HG03354 (cell line): ENCODE data around the gene NRP1.

Experiments
- ATAC-seq: cut with Tn5 transposase; IDR thresholded peaks from one replicate; pipeline ENCODE4 v1.9.1; 2021; ENCODE audit warnings: mild to moderate bottlenecking; ENCODE audit not compliant: unreplicated experiment, poor library complexity, severe bottlenecking

Gene NRP1

GRCh38 chr10:33199731-33200232 is 134.7 kb downstream of the NRP1 start:
- no peak for ATAC-seq

GRCh38 chr10:33198610-33199009 is 135.9 kb downstream of the NRP1 start:
- no peak for ATAC-seq

GRCh38 chr10:33196710-33197491 is 137.6 kb downstream of the NRP1 start:
- ATAC-seq = no peak

- no peak for ATAC-seq
These were observed 138.1 kb downstream of the NRP1 start for GRCh38 chr10:33196377-33196706.

- ATAC-seq = no peak
These were observed 138.7 kb downstream of the NRP1 start for GRCh38 chr10:33195608-33196376.

GRCh38 chr10:33193701-33194521 is 140.6 kb downstream of the NRP1 start:
- no peak for ATAC-seq

GRCh38 chr10:33193057-33193700 is 141.3 kb downstream of the NRP1 start:
- ATAC-seq = peak; percentile 93

- ATAC-seq = no peak
These were observed 142.3 kb downstream of the NRP1 start for GRCh38 chr10:33192190-33192589.

GRCh38 chr10:33190406-33190805 is 144.1 kb downstream of the NRP1 start:
- ATAC-seq = no peak

- no peak for ATAC-seq
These were observed 144.7 kb downstream of the NRP1 start for GRCh38 chr10:33189808-33190207.

- ATAC-seq = no peak
These were observed 145.1 kb downstream of the NRP1 start for GRCh38 chr10:33189363-33189762.

GRCh38 chr10:33187427-33187999 is 147.0 kb downstream of the NRP1 start:
- no peak for ATAC-seq

GRCh38 chr10:33186150-33186549 is 148.3 kb downstream of the NRP1 start:
- no peak for ATAC-seq

- no peak for ATAC-seq
These were observed 150.8 kb downstream of the NRP1 start for GRCh38 chr10:33183655-33184054.

- ATAC-seq = no peak
These were observed 153.5 kb downstream of the NRP1 start for GRCh38 chr10:33180921-33181320.

GRCh38 chr10:33180390-33180789 is 154.1 kb downstream of the NRP1 start:
- ATAC-seq = no peak

- ATAC-seq = no peak
These were observed 155.4 kb downstream of the NRP1 start for GRCh38 chr10:33179067-33179466.

GRCh38 chr10:33178026-33178755 is 156.3 kb downstream of the NRP1 start:
- ATAC-seq = no peak

- ATAC-seq = no peak
These were observed 157.8 kb downstream of the NRP1 start for GRCh38 chr10:33176688-33177087.
